GM23338 (cell line): ENCODE measurements around the gene SUPT3H. TPM values are rescaled to one million over a fixed set of nuclear protein-coding genes. Genes with fewer than 3 reads are reported as not detected.

Experiments used
- ATAC-seq: fragments of 200-7000 bp; cut with Tn5 transposase; 3 replicates; pipeline ENCODE4 v1.9.1; 2020
- DNase-seq: peaks from one replicate; pipeline ENCODE4 v3.0.0-alpha.2; 2015; ENCODE audit warnings: low spot score
- H2AFZ ChIP-seq: fragments of 200-600 bp; sonication (generic); 2 replicates; pipeline ENCODE4 v1.8.0; 2016; ENCODE audit warnings: antibody characterized with exemption, mild to moderate bottlenecking, moderate library complexity
- H3F3A ChIP-seq: fragments of 200-600 bp; sonication (generic); replicated peaks from 2 replicates; pipeline ENCODE4 v1.8.0; 2017; ENCODE audit warnings: antibody characterized with exemption, mixed run types, low read depth
- H3K27ac ChIP-seq: fragments of 200-600 bp; sonication (generic); 2 replicates; pipeline ENCODE4 v1.6.1; 2016; ENCODE audit warnings: low read depth
- H3K27me3 ChIP-seq: fragments of 200-600 bp; sonication (generic); 2 replicates; pipeline ENCODE4 v1.8.0; 2016; ENCODE audit warnings: mild to moderate bottlenecking, mixed run types, moderate library complexity; ENCODE audit not compliant: insufficient read depth
- H3K36me3 ChIP-seq: fragments of 200-600 bp; sonication (generic); 2 replicates; pipeline ENCODE4 v1.8.0; 2016; ENCODE audit warnings: mild to moderate bottlenecking; ENCODE audit not compliant: insufficient read depth
- H3K4me1 ChIP-seq: fragments of 200-600 bp; sonication (generic); 2 replicates; pipeline ENCODE4 v1.8.0; 2016; ENCODE audit warnings: mild to moderate bottlenecking, moderate library complexity; ENCODE audit not compliant: insufficient read depth
- H3K4me2 ChIP-seq: fragments of 200-600 bp; sonication (generic); 2 replicates; pipeline ENCODE4 v1.7.1; 2017; ENCODE audit warnings: mixed run types
- H3K4me3 ChIP-seq: fragments of 200-600 bp; sonication (generic); 2 replicates; pipeline ENCODE4 v1.6.1; 2016; ENCODE audit warnings: mixed run types
- H3K79me2 ChIP-seq: fragments of 200-600 bp; sonication (generic); replicated peaks from 2 replicates; pipeline ENCODE4 v1.8.0; 2017; ENCODE audit warnings: mild to moderate bottlenecking; ENCODE audit not compliant: insufficient read depth
- H3K9me2 ChIP-seq: fragments of 200-600 bp; sonication (generic); 2 replicates; pipeline ENCODE4 v1.8.0; 2017; ENCODE audit not compliant: insufficient read depth
- H4K20me1 ChIP-seq: fragments of 200-600 bp; sonication (generic); replicated peaks from 2 replicates; pipeline ENCODE4 v1.8.0; 2017; ENCODE audit warnings: mild to moderate bottlenecking; ENCODE audit not compliant: insufficient read depth
- H3K27ac Mint-ChIP-seq: 2 replicates; pipeline ENCODE4 v1.8.0; 2020; ENCODE audit warnings: inconsistent platforms, mild to moderate bottlenecking, moderate library complexity, mixed read lengths
- H3K27me3 Mint-ChIP-seq: 3 replicates; pipeline ENCODE4 v1.8.0; 2022; ENCODE audit warnings: low read depth, mild to moderate bottlenecking, moderate library complexity, mixed read lengths, inconsistent platforms; ENCODE audit not compliant: insufficient read depth, poor library complexity
- H3K36me3 Mint-ChIP-seq: 3 replicates; pipeline ENCODE4 v1.8.0; 2021; ENCODE audit warnings: low read depth, mild to moderate bottlenecking, inconsistent platforms, moderate library complexity, mixed read lengths
- H3K4me1 Mint-ChIP-seq: 3 replicates; pipeline ENCODE4 v1.8.0; 2020; ENCODE audit warnings: mild to moderate bottlenecking, inconsistent platforms, mixed read lengths
- H3K4me3 Mint-ChIP-seq: 3 replicates; pipeline ENCODE4 v1.8.0; 2021; ENCODE audit warnings: moderate library complexity, mild to moderate bottlenecking, inconsistent platforms, mixed read lengths
- H3K9me3 Mint-ChIP-seq: 3 replicates; pipeline ENCODE4 v1.8.0; 2020; ENCODE audit warnings: moderate library complexity, mild to moderate bottlenecking, inconsistent platforms, mixed read lengths
- CTCF ChIP-seq, 2 experiments: fragments of 200-600 bp in 1 of 2; sonication (generic) in 1 of 2; conservative IDR thresholded peaks; 2 replicates each; pipeline versions ENCODE4 v1.5.1 to v1.6.1; 2016 to 2017; ENCODE audit warnings: antibody characterized with exemption in 2 of 2, low read depth in 2 of 2, mild to moderate bottlenecking in 2 of 2, moderate library complexity in 1 of 2
- EZH2 ChIP-seq: fragments of 200-600 bp; sonication (generic); IDR thresholded peaks from one replicate; pipeline ENCODE4 v1.8.0; 2017; ENCODE audit warnings: antibody characterized with exemption, mild to moderate bottlenecking, low read depth; ENCODE audit not compliant: unreplicated experiment
- EZH2phosphoT487 ChIP-seq: fragments of 200-600 bp; sonication (generic); IDR thresholded peaks from one replicate; pipeline ENCODE4 v1.8.1; 2018; ENCODE audit warnings: antibody characterized with exemption; ENCODE audit not compliant: unreplicated experiment
- JUNB ChIP-seq: IDR thresholded peaks from one replicate; pipeline ENCODE4 v1.6.1; 2016; ENCODE audit warnings: antibody characterized with exemption; ENCODE audit not compliant: unreplicated experiment
- ZNF114 ChIP-seq: fragments of 250-450 bp; sonication (Bioruptor Pico); IDR thresholded peaks from 2 replicates; pipeline ENCODE4 v1.5.0; 2020; ENCODE audit warnings: mild to moderate bottlenecking, moderate library complexity
- ZNF331 ChIP-seq: fragments of 250-450 bp; sonication (Bioruptor Pico); IDR thresholded peaks from 2 replicates; pipeline ENCODE4 v1.5.0; 2020; ENCODE audit warnings: low read depth, mild to moderate bottlenecking, moderate library complexity
- polyA plus RNA-seq: library from polyadenylated mRNA; unstranded; fragments of >200 nt; fragmentation: Nextera tagmentation; extraction: Ambion mirVana; gene quantifications from 2 replicates; pipeline ENCODE4 v1.2.1, GENCODE V29; 2016
- total RNA-seq: library from RNA; depleted of rRNA; stranded (reverse); fragments of >200 nt; shearing (Covaris generic); gene quantifications from 2 replicates; pipeline ENCODE4 v1.2.3, GENCODE V29; 2014
- TF ChIP-seq, protein P1 (sequence below): IDR thresholded peaks from 2 replicates; pipeline ENCODE4 v1.6.1; 2016; ENCODE audit warnings: antibody characterized with exemption
- TF ChIP-seq, protein P2 (sequence below): fragments of 250-450 bp; sonication (Bioruptor Pico); IDR thresholded peaks from 2 replicates; pipeline ENCODE4 v1.5.0; 2020; ENCODE audit warnings: mild to moderate bottlenecking, moderate library complexity

The SUPT3H gene
- total and polyA plus RNA-seq, 2 experiments from 2014 or later, result 11.4 to 30.1 TPM

DNA sequence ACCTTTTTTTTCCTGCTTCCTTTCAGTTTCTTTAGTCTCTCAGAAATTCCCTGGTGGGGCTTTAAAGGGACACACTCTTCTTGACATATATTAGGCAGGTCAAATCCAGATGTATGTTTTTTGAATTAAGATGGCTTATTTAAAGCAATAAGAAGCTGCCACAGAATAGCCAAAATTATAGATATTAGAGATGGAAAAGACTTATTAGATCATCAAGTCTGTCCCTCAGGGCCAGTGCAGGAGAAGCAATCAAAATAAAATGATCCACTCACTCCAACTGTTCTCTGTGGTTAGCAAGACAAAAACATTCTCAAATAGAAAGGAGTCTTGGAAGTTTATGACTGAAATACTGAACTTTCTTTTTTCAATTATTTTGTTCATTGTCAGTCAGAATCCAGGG is 527.4 kb downstream of the SUPT3H start:
- H3F3A ChIP-seq, result no peaks in the 10 kb centered on the region
- no peak overlapping the region for H3K27ac Mint-ChIP-seq
- DNase-seq (no peak), ATAC-seq (no peak)
- H3K9me2 ChIP-seq, result no peaks in the 10 kb centered on the region
- no peaks in the 10 kb centered on the region; the same call in 2 of the 3 replicates for H3K4me1 Mint-ChIP-seq
- no peaks in the 10 kb centered on the region for H3K4me1 ChIP-seq
- TF ChIP-seq EZH2phosphoT487 (no peak), JUNB (no peak), EZH2 (no peak), ZNF114 (CRISPR knock-in tag) (no peak)
- no peaks in the 10 kb centered on the region for H3K79me2 ChIP-seq
- no peak overlapping the region for H3K4me3 Mint-ChIP-seq
- H3K4me3 ChIP-seq, result no peak overlapping the region
- no peaks in the 10 kb centered on the region for H3K9me3 Mint-ChIP-seq
- no peak overlapping the region for H3K27ac ChIP-seq
- H4K20me1 ChIP-seq, result no peaks in the 10 kb centered on the region
- H3K27me3 Mint-ChIP-seq, result no peaks in the 10 kb centered on the region
- H3K4me2 ChIP-seq, result no peak overlapping the region
- H3K36me3 Mint-ChIP-seq, result no peaks in the 10 kb centered on the region
- H3K27me3 ChIP-seq, result no peaks in the 10 kb centered on the region
- H3K36me3 ChIP-seq, result no peaks in the 10 kb centered on the region
- no peak overlapping the region for H2AFZ ChIP-seq

GRCh38 chr6:44849806-44850205 is 527.9 kb downstream of the SUPT3H start:
- Histone ChIP-seq H3K4me3 (no peak overlapping the region), H3K36me3 (no peaks in the 10 kb centered on the region), H3K4me1 (no peaks in the 10 kb centered on the region), H3K79me2 (no peaks in the 10 kb centered on the region), H3F3A (no peaks in the 10 kb centered on the region), H4K20me1 (no peaks in the 10 kb centered on the region), H2AFZ (no peak overlapping the region), H3K9me2 (no peaks in the 10 kb centered on the region), H3K4me2 (no peak overlapping the region), H3K27me3 (no peaks in the 10 kb centered on the region), H3K27ac (no peak overlapping the region)
- no peaks in the 10 kb centered on the region for H3K36me3 Mint-ChIP-seq
- H3K4me1 Mint-ChIP-seq, result no peaks in the 10 kb centered on the region; the same call in 2 of the 3 replicates
- H3K4me3 Mint-ChIP-seq, result no peak overlapping the region
- H3K27ac Mint-ChIP-seq, result no peak overlapping the region
- H3K9me3 Mint-ChIP-seq, result no peaks in the 10 kb centered on the region
- ATAC-seq (no peak), DNase-seq (no peak)
- no peak for TF ChIP-seq JUNB
- H3K27me3 Mint-ChIP-seq, result no peaks in the 10 kb centered on the region

DNA sequence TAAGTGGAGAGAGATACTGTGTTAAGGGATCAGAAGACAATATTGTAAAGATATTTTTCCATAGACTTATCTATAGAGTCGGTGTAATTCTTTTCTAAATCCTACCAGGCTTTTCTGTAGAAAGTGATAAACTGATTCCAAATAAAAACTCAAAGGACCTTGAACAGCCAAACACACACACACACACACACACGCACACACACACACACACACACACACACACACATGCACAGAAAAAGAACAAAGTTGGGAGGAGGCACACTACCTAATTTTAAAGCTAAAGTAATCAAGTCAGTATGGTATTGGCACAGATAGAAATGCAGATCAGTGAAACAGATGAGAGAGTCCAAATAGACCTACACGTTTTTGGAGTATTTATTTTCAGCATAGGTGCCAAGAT is 534.0 kb downstream of the SUPT3H start:
- no peaks in the 10 kb centered on the region; the same call in 2 of the 3 replicates for H3K4me1 Mint-ChIP-seq
- no peaks in the 10 kb centered on the region for H3K79me2 ChIP-seq
- no peaks in the 10 kb centered on the region for H3K36me3 ChIP-seq
- ATAC-seq, result no peak
- no peak overlapping the region for H3K4me3 Mint-ChIP-seq
- H3K27me3 ChIP-seq, result no peaks in the 10 kb centered on the region
- H3K9me3 Mint-ChIP-seq, result no peaks in the 10 kb centered on the region
- H2AFZ ChIP-seq, result no peak overlapping the region
- no peaks in the 10 kb centered on the region for H3K36me3 Mint-ChIP-seq
- no peak overlapping the region for H3K27ac ChIP-seq
- H4K20me1 ChIP-seq, result no peaks in the 10 kb centered on the region
- no peaks in the 10 kb centered on the region for H3K4me1 ChIP-seq
- TF ChIP-seq JUNB, result no peak
- TF ChIP-seq, protein P1, sequence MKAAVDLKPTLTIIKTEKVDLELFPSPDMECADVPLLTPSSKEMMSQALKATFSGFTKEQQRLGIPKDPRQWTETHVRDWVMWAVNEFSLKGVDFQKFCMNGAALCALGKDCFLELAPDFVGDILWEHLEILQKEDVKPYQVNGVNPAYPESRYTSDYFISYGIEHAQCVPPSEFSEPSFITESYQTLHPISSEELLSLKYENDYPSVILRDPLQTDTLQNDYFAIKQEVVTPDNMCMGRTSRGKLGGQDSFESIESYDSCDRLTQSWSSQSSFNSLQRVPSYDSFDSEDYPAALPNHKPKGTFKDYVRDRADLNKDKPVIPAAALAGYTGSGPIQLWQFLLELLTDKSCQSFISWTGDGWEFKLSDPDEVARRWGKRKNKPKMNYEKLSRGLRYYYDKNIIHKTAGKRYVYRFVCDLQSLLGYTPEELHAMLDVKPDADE, result no peak
- no peak for TF ChIP-seq CTCF (conservative IDR thresholded peaks at IDR 0.05; ENCODE audit: low read depth in 2 of 2)
- no peak for TF ChIP-seq ZNF331 (CRISPR knock-in tag)
- TF ChIP-seq, protein P2, sequence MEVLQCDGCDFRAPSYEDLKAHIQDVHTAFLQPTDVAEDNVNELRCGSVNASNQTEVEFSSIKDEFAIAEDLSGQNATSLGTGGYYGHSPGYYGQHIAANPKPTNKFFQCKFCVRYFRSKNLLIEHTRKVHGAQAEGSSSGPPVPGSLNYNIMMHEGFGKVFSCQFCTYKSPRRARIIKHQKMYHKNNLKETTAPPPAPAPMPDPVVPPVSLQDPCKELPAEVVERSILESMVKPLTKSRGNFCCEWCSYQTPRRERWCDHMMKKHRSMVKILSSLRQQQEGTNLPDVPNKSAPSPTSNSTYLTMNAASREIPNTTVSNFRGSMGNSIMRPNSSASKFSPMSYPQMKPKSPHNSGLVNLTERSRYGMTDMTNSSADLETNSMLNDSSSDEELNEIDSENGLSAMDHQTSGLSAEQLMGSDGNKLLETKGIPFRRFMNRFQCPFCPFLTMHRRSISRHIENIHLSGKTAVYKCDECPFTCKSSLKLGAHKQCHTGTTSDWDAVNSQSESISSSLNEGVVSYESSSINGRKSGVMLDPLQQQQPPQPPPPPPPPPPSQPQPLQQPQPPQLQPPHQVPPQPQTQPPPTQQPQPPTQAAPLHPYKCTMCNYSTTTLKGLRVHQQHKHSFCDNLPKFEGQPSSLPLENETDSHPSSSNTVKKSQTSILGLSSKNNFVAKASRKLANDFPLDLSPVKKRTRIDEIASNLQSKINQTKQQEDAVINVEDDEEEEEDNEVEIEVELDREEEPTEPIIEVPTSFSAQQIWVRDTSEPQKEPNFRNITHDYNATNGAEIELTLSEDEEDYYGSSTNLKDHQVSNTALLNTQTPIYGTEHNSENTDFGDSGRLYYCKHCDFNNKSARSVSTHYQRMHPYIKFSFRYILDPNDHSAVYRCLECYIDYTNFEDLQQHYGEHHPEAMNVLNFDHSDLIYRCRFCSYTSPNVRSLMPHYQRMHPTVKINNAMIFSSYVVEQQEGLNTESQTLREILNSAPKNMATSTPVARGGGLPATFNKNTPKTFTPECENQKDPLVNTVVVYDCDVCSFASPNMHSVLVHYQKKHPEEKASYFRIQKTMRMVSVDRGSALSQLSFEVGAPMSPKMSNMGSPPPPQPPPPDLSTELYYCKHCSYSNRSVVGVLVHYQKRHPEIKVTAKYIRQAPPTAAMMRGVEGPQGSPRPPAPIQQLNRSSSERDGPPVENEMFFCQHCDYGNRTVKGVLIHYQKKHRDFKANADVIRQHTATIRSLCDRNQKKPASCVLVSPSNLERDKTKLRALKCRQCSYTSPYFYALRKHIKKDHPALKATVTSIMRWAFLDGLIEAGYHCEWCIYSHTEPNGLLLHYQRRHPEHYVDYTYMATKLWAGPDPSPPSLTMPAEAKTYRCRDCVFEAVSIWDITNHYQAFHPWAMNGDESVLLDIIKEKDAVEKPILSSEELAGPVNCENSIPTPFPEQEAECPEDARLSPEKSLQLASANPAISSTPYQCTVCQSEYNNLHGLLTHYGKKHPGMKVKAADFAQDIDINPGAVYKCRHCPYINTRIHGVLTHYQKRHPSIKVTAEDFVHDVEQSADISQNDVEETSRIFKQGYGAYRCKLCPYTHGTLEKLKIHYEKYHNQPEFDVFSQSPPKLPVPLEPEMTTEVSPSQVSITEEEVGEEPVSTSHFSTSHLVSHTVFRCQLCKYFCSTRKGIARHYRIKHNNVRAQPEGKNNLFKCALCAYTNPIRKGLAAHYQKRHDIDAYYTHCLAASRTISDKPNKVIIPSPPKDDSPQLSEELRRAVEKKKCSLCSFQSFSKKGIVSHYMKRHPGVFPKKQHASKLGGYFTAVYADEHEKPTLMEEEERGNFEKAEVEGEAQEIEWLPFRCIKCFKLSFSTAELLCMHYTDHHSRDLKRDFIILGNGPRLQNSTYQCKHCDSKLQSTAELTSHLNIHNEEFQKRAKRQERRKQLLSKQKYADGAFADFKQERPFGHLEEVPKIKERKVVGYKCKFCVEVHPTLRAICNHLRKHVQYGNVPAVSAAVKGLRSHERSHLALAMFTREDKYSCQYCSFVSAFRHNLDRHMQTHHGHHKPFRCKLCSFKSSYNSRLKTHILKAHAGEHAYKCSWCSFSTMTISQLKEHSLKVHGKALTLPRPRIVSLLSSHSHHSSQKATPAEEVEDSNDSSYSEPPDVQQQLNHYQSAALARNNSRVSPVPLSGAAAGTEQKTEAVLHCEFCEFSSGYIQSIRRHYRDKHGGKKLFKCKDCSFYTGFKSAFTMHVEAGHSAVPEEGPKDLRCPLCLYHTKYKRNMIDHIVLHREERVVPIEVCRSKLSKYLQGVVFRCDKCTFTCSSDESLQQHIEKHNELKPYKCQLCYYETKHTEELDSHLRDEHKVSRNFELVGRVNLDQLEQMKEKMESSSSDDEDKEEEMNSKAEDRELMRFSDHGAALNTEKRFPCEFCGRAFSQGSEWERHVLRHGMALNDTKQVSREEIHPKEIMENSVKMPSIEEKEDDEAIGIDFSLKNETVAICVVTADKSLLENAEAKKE (CRISPR knock-in tag), result no peak
- H3K27me3 Mint-ChIP-seq, result no peaks in the 10 kb centered on the region
- H3K9me2 ChIP-seq, result no peaks in the 10 kb centered on the region
- no peak overlapping the region for H3K27ac Mint-ChIP-seq
- DNase-seq, result no peak
- no peaks in the 10 kb centered on the region for H3F3A ChIP-seq
- H3K4me3 ChIP-seq, result no peak overlapping the region
- H3K4me2 ChIP-seq, result no peak overlapping the region
